Measurements from ENCODE around the gene NOVA2.
"Not testable (repeated sequence)": the region's sequence is repeated elsewhere in the genome, so short reads cannot be mapped to it uniquely, and the experiment has no call there.

The NOVA2 gene

DNA sequence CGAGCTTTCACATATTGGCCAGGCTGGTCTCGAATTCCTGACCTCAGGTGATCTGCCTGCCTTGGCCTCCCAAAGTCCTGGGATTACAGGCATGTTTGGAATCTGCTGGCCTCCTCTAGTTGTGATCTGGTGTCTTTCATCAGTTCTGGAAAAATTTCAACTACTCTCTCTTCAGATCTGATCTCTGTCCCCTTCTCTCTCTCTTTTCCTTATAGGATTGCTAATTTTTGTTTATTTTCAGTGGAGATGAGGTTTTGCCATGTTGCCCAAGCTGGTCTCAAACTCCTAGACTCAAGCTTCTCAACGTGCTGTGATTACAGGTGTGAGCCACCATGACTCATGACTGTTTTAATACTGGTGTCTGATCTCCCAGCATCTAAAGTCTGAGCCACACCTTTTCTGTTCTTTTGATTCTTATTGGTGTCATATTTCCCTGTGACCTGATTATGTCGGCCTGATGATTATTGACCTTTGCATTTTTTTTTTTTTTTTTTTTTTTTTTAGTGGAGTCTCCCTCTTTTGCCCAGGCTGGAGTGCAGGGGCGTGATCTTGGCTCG is 48.7 kb downstream of the NOVA2 start:
- no peak for DNase-seq (ENCODE audit: low read depth in 2 of 2)

DNA sequence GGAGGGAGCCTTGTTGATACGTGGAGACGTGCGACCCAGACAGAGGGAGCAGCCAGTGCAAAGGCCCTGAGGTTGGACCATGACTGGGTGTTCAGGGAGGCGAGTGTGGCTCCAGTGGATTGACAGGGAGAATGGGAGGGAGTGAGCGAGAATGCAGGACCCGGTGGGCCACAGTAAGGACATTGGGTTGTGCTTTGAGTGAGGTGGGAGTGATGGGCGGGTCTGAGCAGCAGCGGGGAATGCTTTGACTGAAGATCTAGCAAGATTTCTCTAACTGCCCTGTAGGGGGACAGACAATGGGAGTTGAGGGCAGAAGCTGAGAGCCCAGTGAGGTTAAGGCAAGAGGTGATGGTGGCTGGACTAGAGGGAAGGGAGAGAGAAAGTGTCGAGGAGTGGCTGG is 51.4 kb downstream of the NOVA2 start:
- no peak for DNase-seq (ENCODE audit: low read depth in 2 of 2)

DNA sequence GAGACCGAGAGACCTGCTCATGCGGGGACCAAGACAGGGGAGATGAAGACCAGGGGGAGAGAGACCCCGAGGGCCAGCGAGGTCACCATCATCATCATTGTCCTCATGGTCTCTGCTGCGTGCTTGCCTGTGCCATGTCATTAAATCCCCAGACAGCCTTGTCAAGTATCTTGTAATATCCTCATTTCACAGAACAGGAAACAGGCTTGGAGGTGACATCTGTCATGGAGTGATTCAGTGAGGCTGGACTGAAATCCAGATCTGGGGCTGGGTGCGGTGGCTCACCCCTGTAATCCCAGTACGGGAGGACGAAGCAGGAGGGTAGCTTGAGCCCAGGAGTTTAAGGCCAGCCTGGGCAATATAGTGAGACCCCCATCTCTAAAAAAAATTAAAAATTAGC is 53.2 kb downstream of the NOVA2 start:
- no peak for DNase-seq (ENCODE audit: low read depth in 2 of 2)

DNA sequence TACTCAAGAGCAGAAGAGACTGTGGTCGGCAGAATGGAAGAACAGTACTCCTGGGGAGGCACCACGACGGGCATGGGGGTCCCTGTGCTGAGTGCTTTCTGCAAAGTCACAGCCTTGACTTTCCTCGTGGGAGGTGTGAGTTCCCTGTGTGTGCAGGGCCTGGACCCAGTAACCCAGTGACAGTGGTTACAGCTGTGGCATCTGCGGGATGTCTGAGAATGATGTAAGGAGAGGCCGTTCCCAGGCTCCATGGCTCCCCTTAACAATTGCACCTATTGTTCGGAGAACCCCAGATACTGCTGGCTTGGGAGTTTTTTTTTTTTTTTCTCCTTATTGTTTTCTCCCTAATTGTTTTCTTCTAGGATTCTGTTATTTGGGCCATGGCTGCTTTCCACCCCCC is 54.0 kb downstream of the NOVA2 start:
- DNase-seq (ENCODE audit: low read depth in 2 of 2): no peak

DNA sequence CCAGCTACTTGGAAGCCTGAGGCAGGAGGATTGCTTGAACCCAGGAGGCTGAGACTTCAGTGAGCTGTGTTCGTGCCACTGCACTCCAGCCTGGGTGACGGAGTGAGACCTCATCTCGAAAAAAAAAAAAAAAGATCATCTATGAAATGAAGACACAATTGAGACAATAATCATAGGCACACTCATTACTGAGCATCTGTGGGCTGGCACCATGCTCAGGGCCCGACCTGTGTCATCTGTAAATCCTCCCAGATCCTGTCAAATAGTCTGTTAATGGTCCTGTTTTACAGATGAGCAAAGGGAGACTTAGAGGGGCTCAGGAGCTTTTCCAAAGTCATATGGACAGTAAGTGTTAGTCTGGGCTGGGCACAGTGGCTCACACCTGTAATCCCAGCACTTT is 54.9 kb downstream of the NOVA2 start:
- no peak for DNase-seq (ENCODE audit: low read depth in 2 of 2)

DNA sequence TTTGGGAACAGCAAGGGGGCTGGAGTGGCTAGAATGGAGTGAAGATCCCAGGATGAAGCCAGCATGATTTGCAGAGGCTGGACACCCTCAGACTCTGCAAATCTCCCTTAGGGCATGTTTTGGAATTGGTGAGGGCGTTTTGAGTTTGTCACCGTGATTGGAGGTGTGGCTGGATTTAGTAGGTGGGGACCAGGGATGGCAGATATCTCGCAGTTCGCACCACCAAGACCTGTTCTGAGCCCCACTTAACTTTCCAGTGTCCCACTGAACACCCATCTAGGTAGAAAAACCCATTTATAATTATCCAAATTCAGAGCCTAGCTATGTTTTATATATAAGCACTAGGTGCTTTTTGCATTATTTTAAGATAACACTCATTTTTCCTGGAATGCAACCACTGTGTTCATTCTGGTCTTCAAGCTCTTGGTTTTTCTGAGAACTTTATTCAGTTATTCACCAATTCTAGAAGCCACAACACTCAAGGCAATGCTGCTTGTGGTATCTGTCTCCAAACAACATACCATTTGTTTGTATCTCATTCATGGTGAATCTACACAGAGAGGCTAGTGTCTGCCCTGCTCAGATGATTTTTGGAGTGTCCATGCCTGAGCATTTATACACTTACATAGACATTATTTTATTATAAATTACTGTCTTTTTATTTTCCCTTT is 56.1 kb downstream of the NOVA2 start:
- no peak for DNase-seq (ENCODE audit: low read depth in 2 of 2)

DNA sequence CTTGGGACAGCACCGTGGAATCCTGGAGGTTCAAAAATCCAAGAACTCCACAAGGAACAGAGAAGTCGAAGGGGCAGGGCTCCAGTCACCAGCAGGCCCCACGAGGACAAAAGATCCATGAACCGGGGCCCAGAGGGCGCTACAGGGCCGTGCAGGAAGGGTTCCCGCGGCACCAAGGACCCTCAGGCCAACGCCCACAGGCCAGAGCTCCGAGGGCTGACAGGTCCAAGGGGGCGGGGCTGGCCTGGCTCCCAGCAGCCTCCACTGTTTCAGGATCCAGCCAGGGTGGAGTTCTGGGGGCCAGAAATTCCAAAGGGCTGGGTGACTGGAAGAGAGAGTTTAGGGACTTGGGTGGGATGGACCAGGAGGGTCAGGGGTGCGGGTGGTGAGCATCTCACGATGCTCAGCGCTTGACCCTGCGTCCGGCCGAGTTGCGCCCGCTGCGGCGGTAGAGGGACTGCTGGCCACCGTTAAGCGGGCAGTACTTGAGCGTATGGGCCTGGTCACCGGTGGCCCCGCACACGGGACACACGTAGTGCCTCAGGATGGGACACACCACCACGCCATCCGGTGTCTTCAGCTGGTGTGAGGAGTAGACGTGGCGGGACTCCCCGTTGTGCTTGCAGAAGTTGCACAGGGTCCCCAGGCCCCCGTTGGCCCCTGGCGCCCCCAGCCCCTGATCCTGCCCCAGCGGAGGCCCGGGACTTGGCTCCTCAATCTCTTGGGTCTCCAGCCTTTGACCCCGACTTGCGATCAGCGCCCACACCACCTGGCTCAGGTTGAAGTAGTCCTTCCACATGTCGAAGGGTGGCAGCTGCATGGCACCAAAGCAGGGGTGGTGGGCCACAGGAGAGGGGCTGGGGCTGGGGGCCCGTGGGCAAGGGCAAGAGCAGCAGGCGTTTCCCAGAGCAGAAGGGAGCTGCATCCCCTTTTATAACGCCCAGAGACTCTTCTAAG is 59.5 kb downstream of the NOVA2 start, which contains the start of gene NANOS2:
TSS of gene NANOS2 (minus strand) at position 905 of the 957 bp plus-strand sequence. CDS start at position 820, 85 bp downstream.
- DNase-seq (ENCODE audit: low read depth in 2 of 2): no peak

DNA sequence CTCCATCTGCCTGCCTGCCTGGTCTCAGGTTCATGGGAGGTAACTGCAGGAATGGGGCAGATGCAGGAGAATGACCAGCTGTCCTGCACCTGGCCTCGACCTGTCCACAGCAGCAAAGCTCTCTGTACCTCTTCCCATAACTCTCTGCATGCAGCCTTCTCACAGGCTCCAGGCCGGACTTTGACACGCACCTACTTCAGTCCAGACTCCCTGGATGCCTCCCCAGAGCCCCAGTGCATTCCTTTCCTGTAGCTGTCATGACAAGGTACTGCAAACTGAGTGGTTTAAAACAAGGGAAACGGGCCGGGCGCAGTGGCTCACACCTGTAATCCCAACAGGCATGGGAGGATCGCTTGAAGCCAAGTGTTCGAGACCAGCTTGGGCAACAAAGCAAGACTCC is 62.4 kb downstream of the NOVA2 start:
- DNase-seq (ENCODE audit: low read depth in 2 of 2): no peak

DNA sequence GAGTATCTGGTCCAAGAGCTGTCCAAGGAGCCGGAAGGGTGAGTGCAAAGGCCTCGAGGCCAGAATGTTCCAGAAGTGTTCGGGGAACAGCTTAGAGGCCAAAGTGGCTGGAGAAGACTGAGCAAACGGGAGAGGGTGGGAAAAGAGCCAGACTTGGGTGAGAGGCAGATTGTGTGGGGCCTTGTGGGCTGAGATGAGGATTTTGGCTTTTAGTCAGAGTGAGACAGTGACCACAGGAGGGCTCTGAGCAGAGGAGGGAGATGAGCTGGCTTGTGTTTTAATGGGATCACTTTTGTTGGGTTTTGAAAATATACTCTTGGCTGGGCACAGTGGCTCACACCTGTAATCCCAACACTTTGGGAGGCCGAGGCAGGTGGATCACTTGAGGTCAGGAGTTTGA is 64.7 kb downstream of the NOVA2 start:
- DNase-seq (ENCODE audit: low read depth in 2 of 2): no peak

DNA sequence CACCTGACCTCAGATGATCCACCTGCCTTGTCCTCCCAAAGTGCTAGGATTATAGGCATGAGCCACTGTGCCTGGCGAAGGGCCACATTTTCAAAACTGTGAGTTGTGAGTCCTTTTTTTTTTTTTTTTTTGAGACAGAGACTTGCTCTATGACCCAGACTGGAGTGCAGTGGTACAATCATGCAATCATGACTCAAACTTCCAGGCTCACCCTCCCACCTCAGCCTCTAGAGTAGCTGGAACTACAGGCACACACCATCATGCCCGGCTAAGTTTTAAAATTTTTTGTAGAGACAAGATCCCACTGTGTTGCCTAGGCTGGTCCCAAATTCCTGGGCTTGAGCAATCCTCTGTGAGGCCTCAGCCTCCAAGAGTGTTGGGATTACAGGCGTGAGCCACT is 67.4 kb downstream of the NOVA2 start:
- no peak for DNase-seq (ENCODE audit: low read depth in 2 of 2)

DNA sequence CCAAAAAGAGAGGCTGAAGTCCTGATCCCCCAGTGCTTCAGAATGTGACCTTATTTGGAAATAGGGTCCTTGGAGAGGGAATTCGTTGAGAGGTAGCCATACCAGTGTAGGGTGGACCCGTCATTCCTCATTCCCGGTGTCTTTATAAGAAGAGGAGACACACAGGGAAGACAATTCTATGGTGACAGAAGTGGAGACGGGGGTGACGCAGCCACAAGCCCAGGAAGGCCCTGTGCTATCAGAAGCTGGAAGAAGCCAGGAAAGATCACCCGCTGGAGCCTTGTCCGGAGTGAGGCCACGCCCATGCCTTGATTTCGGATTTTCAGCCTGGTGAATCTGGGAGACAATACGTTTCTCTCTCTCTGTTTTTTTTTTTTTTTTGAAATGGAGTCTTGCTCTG is 68.7 kb downstream of the NOVA2 start:
- DNase-seq (ENCODE audit: low read depth in 2 of 2): no peak

DNA sequence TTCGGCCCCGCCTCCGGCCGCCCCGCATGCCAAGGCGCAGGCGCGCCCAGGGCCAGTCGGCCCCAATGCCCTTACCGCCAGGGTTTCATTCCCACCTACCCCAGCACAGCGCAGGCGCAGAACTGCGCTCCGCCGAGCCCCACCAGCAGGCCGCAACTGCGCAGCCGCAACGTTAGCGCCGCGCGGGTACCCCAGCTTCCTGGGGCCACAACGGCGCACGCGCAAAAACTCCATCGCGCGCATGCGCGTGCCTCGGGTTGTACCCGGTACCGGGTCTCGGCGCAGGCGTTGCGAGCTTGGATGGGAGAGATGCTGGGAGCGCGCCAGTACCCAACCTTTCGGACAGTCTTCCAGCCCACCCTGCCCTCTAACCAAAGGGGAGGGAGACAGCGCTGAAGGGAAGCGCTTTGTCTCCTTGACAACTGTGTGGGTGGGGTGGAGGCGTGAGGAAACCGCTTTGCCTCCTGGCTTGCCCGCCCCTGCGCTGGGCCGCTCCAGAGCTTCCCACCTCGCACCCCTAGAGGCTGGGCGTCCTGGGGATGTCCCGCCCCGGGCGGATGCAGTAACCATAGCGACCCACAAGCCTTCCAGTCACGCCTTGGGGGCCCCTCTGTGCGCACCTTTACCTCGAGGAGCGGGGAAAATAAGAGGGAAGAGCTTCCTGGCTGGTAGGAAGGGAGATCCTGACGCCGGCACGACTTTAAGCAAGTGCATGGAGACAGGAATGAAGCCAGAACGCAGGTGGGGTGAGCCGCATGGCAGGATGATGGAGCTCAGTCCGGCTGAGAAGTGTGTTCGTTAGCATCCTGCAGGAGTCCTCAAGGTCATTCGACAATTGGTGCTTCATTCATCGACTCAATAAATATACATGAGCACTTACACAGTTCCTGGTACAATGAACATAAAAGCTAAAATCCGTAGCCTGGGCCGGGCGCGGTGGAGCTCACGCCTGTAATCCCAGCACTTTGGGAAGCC is 70.7 kb downstream of the NOVA2 start:
- DNase-seq (ENCODE audit: low read depth in 2 of 2): peak; percentile 97 to 99

DNA sequence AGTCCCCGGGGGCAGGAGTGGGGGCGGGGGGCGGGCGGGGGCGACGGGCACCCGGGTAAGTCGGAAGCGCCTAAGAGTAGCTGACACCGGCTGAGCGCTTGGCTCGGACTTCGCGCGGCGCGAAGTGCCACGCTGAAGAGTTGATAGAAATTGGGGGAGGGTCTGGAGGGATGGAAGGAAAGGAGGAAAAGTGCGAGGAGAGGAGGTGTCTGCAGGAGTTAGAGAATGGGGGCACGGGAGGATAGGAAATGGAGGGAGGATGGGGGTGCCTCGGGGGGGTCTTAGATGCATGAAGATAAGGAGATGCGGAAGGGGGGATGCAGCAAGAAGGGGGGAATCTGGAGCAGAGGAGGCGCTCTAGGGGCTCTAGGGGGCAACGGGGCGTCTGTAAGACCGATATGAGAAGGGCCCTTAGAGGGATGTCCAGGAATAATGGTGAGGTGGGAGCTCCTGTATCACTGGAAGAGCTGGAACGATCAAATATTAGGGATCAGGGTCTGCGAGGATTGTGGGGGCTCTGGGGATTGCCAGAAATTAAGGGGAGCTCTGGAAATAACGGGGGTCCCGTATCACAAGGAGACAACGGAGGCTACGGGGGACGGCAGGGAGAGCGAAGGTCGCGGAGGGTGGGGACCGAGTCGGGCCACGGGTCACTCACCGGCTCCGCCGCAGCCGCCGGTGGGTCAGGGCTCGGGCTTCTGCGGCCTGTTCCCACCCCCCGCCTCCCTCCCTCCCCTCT is 71.6 kb downstream of the NOVA2 start, which contains the start of gene MYPOP:
TSS of gene MYPOP (minus strand) at position 702 of the 739 bp plus-strand sequence. CDS start 840 bp downstream, outside the sequence.
- DNase-seq (ENCODE audit: low read depth in 2 of 2): no peak

DNA sequence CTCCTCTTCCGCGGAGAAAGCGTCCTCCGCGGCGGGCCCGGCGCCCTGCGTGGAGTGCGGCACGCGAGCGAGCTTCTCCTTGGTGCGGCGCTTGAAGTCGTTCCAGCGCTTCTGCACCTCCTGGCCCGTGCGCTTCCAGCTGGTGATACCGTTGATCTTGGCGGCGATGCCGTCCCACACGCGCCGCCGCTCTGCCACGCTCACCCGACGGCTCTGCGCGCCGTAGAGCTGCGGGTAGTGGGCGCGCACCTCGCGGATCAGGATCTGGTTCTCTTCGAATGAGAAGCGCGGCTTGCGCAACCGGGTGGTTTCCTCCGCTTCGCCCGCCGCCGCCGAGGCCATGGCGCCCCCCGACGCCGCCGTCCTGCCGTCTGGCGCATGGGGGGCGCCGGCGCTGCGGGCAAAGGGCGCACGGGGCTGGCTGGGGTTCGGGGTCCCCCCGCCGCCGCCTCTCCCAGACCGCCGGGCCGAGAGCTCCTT is 72.2 kb downstream of the NOVA2 start:
- DNase-seq (ENCODE audit: low read depth in 2 of 2): no peak

DNA sequence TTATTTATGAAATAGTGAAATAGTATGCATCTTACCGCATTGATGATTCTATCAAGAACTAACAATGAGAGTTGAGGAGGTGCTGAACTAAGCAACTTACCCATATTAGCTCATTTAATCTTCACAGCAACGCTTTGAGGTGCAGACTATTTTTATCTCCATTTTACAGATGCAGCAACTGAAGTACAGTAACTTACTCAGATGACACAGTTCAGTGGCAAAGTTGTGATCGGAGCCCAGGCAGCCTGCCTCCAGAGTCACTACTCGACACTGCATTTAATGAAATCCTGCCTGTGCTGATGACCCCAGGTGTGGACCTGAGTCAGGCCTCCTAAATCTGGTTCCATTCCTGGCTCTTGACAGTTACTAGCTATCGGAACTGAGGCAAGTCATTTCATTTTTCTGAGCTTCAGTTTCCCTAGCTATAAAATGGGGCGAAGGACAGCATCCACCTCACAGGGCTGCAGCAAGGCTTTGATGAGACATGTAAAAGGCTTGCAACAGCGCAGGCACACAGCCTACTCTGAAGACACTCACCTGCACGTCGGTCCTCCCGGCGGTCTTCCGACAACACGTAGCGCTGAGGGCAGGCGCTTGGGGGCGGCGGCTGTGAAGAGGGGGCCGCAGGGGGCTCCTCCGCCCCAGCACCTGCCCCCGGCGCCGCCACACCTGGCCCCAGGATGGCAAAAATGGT is 72.8 kb downstream of the NOVA2 start:
- no peak for DNase-seq (ENCODE audit: low read depth in 2 of 2)

DNA sequence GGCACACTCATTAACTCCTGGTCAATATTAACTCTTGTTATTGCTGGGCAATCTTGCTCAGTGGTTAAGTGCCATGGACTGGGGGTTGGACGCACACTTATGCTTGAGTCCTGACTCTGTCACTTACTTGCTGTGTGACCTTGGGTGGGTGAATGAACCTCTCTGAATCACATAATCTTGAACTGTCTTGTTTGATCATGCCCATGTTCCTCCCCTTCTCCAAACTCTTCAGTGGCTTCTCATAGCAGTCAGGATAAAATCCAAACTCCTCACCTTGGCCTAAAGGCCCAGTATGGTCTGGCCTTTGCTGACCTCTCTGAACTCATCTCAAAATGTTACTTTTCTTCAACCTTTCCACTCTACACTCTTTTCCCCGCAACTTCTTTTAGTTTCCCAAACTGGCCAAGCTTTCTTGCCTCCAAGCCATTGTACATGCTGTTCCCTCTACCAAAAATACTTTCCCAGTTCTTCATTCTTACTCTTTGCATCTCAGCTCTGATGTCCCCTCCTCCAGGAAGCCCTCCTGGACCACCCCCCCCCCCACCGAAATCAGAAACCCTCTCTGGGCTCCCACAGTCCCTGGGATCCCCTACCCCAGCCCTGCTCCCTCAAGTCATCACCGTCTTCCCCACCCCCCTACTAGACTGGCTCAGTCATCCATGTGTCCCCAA is 73.6 kb downstream of the NOVA2 start:
- DNase-seq (ENCODE audit: low read depth in 2 of 2): no peak

DNA sequence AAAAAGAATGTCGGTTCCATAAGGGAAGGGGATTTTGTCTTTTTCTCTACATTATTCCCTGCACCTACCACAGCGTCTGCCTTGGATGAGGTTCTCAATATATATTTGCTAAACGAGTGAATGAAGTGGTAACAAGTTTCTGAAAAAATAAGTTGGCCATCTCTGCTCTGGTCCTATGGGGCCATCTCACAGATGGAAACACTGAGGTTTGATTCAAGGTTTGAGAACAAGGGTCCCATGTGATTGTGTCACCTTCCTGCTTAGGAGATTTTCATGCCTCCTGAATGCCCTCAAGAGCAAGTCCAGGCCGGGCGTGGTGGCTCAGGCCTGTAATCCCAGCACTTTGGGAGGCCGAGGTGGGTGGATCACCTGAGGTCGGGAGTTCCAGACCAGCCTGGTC is 74.4 kb downstream of the NOVA2 start:
- no peak for DNase-seq (ENCODE audit: low read depth in 2 of 2)

DNA sequence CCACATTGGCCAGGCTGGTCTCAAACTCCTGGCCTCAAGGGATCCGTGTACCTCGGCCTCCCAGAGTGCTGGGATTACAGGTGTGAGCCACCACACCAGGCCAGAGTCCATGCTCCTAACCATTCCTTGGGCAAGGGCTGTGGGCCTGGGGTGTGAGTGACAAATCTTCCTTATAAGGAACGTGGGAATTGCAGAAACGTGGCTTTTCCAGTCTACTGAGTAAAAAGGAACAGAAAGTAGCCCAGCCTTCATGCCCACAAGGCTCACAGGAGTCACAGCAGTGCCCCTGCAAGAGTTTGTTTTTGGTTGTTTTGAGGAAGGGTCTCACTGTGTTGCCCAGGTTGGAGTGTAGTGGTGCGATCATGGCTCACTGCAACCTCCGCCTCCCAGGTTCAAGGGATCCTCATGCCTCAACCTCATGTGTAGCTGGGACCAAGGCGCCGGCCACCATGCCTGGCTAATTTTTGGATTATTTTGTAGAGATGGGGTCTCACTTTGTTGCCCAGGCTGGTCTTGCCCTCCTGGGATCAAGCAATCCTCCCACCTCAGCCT is 76.3 kb downstream of the NOVA2 start:
- no peak for DNase-seq (ENCODE audit: low read depth in 2 of 2)

DNA sequence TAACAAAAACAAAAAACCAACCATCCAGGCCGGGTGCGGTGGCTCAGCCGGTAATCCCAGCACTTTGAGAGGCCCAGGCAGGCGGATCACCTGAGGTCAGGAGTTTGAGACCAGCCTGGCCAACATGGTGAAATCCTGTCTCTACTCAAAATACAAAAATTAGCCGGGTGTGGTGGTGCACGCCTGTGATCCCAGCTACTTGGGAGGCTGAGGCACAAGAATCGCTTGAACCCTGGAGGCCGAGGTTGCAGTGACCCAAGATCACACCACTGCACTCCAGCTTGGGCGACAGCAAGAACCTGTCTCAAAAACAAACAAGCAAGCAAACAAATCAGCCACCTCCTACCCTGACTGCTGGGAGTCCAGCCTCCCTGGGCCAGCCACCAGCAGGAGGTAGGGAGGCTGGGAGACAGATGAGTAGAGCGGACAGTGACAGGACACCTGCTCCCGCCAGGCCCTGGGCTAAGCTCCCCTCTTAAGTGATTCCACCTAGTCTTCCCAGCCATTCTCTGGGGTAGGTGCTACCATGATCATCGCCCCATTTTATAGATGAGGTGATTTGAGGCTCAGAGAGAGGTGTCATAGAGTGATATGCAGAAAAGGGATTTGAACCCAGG is 77.6 kb downstream of the NOVA2 start:
- not testable (repeated sequence) for DNase-seq (ENCODE audit: low read depth in 2 of 2)

All from stimulated activated CD4-positive, alpha-beta T cell treated with anti-CD3 and anti-CD28 coated beads, Interleukin-1b, Interleukin-23, amount 100 ng/mL, for 1 hour (primary cell).